GM23248 (cell line): Measurements from ENCODE around the gene OPTC. TPM values are rescaled to one million over a fixed set of nuclear protein-coding genes. Genes with fewer than 3 reads are reported as not detected.

Experiments
- DNase-seq: peaks from one replicate; pipeline ENCODE4 v3.0.0-alpha.2; 2015
- H2AFZ ChIP-seq: fragments of 200-600 bp; sonication (generic); 2 replicates; pipeline ENCODE4 v1.6.1; 2016; ENCODE audit warnings: antibody characterized with exemption
- H3F3A ChIP-seq: fragments of 200-600 bp; sonication (generic); 2 replicates; pipeline ENCODE4 v1.6.1; 2016; ENCODE audit warnings: mild to moderate bottlenecking, antibody characterized with exemption, mixed run types; ENCODE audit not compliant: insufficient read depth
- H3K27ac ChIP-seq: fragments of 200-600 bp; sonication (generic); 2 replicates; pipeline ENCODE4 v1.5.1; 2016; ENCODE audit warnings: mild to moderate bottlenecking
- H3K27me3 ChIP-seq: fragments of 200-600 bp; sonication (generic); replicated peaks from 2 replicates; pipeline ENCODE4 v1.6.1; 2016; ENCODE audit warnings: mild to moderate bottlenecking; ENCODE audit not compliant: insufficient read depth
- H3K36me3 ChIP-seq: fragments of 200-600 bp; sonication (generic); 2 replicates; pipeline ENCODE4 v1.6.1; 2016; ENCODE audit warnings: low read depth, mild to moderate bottlenecking
- H3K4me1 ChIP-seq: fragments of 200-600 bp; sonication (generic); 2 replicates; pipeline ENCODE4 v1.6.1; 2016; ENCODE audit warnings: mild to moderate bottlenecking; ENCODE audit not compliant: insufficient read depth
- H3K4me2 ChIP-seq: fragments of 200-600 bp; sonication (generic); one replicate; pipeline ENCODE4 v1.6.1; 2016; ENCODE audit warnings: mild to moderate bottlenecking; ENCODE audit not compliant: unreplicated experiment
- H3K4me3 ChIP-seq: fragments of 200-600 bp; sonication (generic); 2 replicates; pipeline ENCODE4 v1.5.1; 2016; ENCODE audit warnings: mild to moderate bottlenecking
- H3K79me2 ChIP-seq: fragments of 200-600 bp; sonication (generic); 2 replicates; pipeline ENCODE4 v1.6.1; 2016; ENCODE audit warnings: mild to moderate bottlenecking; ENCODE audit not compliant: insufficient read depth
- H3K9ac ChIP-seq: fragments of 200-600 bp; sonication (generic); 2 replicates; pipeline ENCODE4 v1.6.1; 2016; ENCODE audit warnings: mild to moderate bottlenecking
- H3K9me2 ChIP-seq: fragments of 200-600 bp; sonication (generic); 2 replicates; pipeline ENCODE4 v1.6.1; 2016; ENCODE audit warnings: mixed run types, mild to moderate bottlenecking, moderate library complexity; ENCODE audit not compliant: insufficient read depth
- H3K9me3 ChIP-seq: fragments of 200-600 bp; sonication (generic); one replicate; pipeline ENCODE4 v1.6.1; 2017; ENCODE audit warnings: low read depth
- H4K20me1 ChIP-seq: fragments of 200-600 bp; sonication (generic); 2 replicates; pipeline ENCODE4 v1.6.0; 2016; ENCODE audit not compliant: insufficient read depth
- EZH2 ChIP-seq: fragments of 200-600 bp; sonication (generic); IDR thresholded peaks from 2 replicates; pipeline ENCODE4 v1.6.1; 2018; ENCODE audit warnings: antibody characterized with exemption, mild to moderate bottlenecking; ENCODE audit not compliant: insufficient read depth, poor library complexity, severe bottlenecking
- EZH2phosphoT487 ChIP-seq: fragments of 200-600 bp; sonication (generic); IDR thresholded peaks from 2 replicates; pipeline ENCODE4 v1.6.1; 2018; ENCODE audit warnings: antibody characterized with exemption, moderate library complexity, mild to moderate bottlenecking, low read depth; ENCODE audit not compliant: insufficient read depth
- WGBS, 2 experiments: methylation state at CpG; one replicate each; pipeline ENCODE4 v1.1.6; 2015 to 2017; ENCODE audit warnings: low lambda C conversion rate in 2 of 2, low coverage in 1 of 2; ENCODE audit errors: missing lambda C conversion rate in 2 of 2; 5-methylcytosine and 5-hydroxymethylcytosine counted together
- in situ Hi-C: fragments of 300-500 bp; cut with MboI; formaldehyde crosslinking; loops from 2 replicates; pipeline ENCODE4 v1.15.0; 2020
- polyA plus RNA-seq: library from polyadenylated mRNA; unstranded; fragments of >200 nt; fragmentation: Nextera tagmentation; extraction: Ambion mirVana; gene quantifications from 2 replicates; pipeline ENCODE4 v1.2.1, GENCODE V29; 2016
- total RNA-seq: library from RNA; depleted of rRNA; stranded (reverse); fragments of >200 nt; shearing (Covaris generic); gene quantifications from 2 replicates; pipeline ENCODE4 v1.2.3, GENCODE V29; 2014

OPTC gene
- total and polyA plus RNA-seq, 2 experiments from 2014 or later = not detected

DNA sequence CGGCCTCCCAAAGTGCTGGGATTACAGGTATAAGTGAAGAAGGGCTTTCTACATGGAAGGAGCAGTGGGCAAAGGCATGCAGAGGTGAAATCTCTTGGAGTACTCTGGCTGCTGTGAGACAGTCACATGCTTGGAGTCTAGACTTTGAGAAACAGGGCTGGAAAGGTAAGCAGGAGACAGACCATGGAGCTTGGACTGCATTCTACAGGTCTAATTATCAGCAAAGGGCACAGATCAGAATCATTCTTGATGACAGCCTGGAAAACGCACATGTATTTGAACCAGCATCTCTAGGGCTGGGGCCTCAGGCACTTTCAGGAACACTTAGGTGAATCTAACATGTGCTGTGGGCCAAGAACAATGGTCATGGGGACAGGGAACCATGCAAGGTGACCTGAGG is 25.6 kb upstream of the OPTC start:
- TF ChIP-seq EZH2phosphoT487 (no peak), EZH2 (no peak)
- H4K20me1 ChIP-seq = no peaks in the 10 kb centered on the region
- H3K4me1 ChIP-seq = peaks cover 35% of the 10 kb centered on the region
- no peak overlapping the region for H3K9ac ChIP-seq
- H3K4me2 ChIP-seq = no peak overlapping the region
- no peak overlapping the region for H2AFZ ChIP-seq
- H3K4me3 ChIP-seq = no peak overlapping the region
- H3K27ac ChIP-seq = no peak overlapping the region
- no peaks in the 10 kb centered on the region for H3K9me3 ChIP-seq
- H3F3A ChIP-seq = peaks cover 25% of the 10 kb centered on the region; the same call in 1 of the 2 replicates
- in situ Hi-C loops = no loop called here
- no peak for DNase-seq
- H3K9me2 ChIP-seq = no peaks in the 10 kb centered on the region
- H3K79me2 ChIP-seq = no peaks in the 10 kb centered on the region
- no peaks in the 10 kb centered on the region for H3K36me3 ChIP-seq
- no peaks in the 10 kb centered on the region for H3K27me3 ChIP-seq
- WGBS, 2 experiments = 95 to 100% methylated on average over 2 of the region's 2 CpGs

DNA sequence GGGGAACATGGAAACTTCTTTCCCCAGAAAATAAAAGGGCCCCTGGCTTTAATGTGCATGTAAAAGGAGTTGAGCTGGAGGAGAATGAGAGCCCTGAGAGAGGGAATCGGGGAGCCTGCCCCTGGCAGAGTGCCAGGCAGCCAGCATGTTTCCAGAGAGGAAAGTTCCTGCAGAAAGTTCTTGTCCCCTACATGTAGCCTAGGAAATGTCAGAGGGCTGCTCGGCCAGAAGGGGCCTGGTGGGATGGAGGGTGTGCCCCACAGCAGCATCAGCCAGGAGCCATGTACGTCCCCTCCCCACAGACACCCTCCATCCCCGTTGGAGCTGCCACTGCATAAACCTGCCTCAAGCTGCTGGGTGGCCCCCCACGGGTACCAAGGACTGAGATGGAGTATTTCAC is 23.7 kb upstream of the OPTC start:
- in situ Hi-C loops = no loop called here
- TF ChIP-seq EZH2phosphoT487 (no peak), EZH2 (no peak)
- no peak overlapping the region for H3K4me3 ChIP-seq
- no peaks in the 10 kb centered on the region for H3K27me3 ChIP-seq
- H3K27ac ChIP-seq = no peak overlapping the region
- H3K9ac ChIP-seq = no peak overlapping the region
- WGBS, 2 experiments = 54 to 68% methylated on average over 5 of the region's 5 CpGs
- H3K4me1 ChIP-seq = peaks cover 21% of the 10 kb centered on the region
- H2AFZ ChIP-seq = no peak overlapping the region
- no peaks in the 10 kb centered on the region for H3K79me2 ChIP-seq
- no peaks in the 10 kb centered on the region for H4K20me1 ChIP-seq
- no peaks in the 10 kb centered on the region for H3K36me3 ChIP-seq
- H3F3A ChIP-seq = peaks cover 14% of the 10 kb centered on the region; the same call in 1 of the 2 replicates
- DNase-seq = no peak
- H3K9me3 ChIP-seq = no peaks in the 10 kb centered on the region
- H3K4me2 ChIP-seq = no peak overlapping the region
- no peaks in the 10 kb centered on the region for H3K9me2 ChIP-seq

DNA sequence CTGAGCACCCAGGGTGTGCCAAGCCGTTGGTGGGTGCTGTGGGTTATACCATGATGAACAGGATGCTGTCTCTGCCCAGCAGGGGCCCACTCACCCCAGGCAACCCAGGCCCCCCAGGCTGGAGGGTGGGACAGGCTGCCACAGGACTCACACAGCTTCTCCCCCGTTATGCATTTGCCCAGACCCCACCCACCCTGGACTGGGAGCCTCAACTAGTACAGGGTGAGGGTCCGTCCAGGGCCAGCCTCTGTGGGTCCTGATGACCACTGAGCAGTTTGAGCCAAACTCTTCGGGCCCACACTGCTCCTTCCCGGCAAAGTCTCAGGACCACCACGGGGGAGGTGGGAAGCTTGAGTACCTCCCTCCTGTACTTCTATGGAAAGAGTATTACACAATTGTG is 22.1 kb upstream of the OPTC start:
- Histone ChIP-seq H3K4me1 (peaks cover 19% of the 10 kb centered on the region), H3K9me2 (no peaks in the 10 kb centered on the region), H3K36me3 (no peaks in the 10 kb centered on the region), H3K9me3 (no peaks in the 10 kb centered on the region), H3K9ac (no peak overlapping the region), H2AFZ (no peak overlapping the region), H3F3A (peaks cover 5% of the 10 kb centered on the region; the same call in 1 of the 2 replicates), H3K4me2 (no peak overlapping the region), H3K79me2 (no peaks in the 10 kb centered on the region), H4K20me1 (no peaks in the 10 kb centered on the region), H3K27me3 (no peaks in the 10 kb centered on the region), H3K27ac (no peak overlapping the region), H3K4me3 (no peak overlapping the region)
- TF ChIP-seq EZH2phosphoT487 (no peak), EZH2 (no peak)
- WGBS, 2 experiments = 80 to 84% methylated on average over 6 of the region's 6 CpGs
- in situ Hi-C loops = no loop called here
- no peak for DNase-seq

DNA sequence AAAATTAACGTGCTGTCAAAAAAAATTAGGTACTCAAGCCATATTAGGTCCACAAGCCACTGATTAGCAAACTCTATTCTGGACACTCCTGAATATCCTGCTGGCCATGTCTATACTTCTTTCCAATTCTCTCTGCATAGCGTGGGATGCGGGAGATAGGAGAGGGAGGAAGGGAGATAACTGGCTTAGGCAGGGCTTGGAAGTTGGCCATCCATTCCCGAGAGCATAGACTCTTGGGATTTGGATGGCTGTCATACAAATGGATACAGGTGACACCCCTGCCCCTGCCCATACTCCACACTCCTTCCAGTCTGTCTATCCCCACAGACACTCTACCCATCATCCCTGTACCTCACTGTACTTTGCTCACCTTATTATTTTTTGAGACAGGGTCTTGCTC is 20.7 kb upstream of the OPTC start:
- Histone ChIP-seq H3K4me1 (peaks cover 10% of the 10 kb centered on the region; the same call in 1 of the 2 replicates), H3K9me2 (no peaks in the 10 kb centered on the region), H3K36me3 (no peaks in the 10 kb centered on the region), H3F3A (no peaks in the 10 kb centered on the region), H3K9me3 (no peaks in the 10 kb centered on the region), H3K9ac (no peak overlapping the region), H3K27me3 (no peaks in the 10 kb centered on the region), H3K4me2 (no peak overlapping the region), H3K27ac (no peak overlapping the region), H3K4me3 (no peak overlapping the region), H4K20me1 (no peaks in the 10 kb centered on the region), H3K79me2 (no peaks in the 10 kb centered on the region), H2AFZ (no peak overlapping the region)
- in situ Hi-C loops = no loop called here
- 92 to 94% methylated on average over 4 of the region's 4 CpGs for WGBS, 2 experiments
- no peak for DNase-seq
- TF ChIP-seq EZH2phosphoT487 = no peak
- TF ChIP-seq EZH2 = no peak
